Progenitor cell of endocrine pancreas (in vitro differentiated cells): ENCODE results near the gene TTC4. TPM values are rescaled to one million over a fixed set of nuclear protein-coding genes. Genes with fewer than 3 reads are reported as not detected.

ENCODE experiments used
- DNase-seq: peaks from one replicate; pipeline ENCODE4 v3.0.0; 2021; ENCODE audit warnings: low spot score; ENCODE audit not compliant: unreplicated experiment
- H3K27ac Mint-ChIP-seq: 2 replicates; pipeline ENCODE4 v1.8.0; 2021; ENCODE audit warnings: mild to moderate bottlenecking, moderate library complexity, mixed read lengths
- H3K27me3 Mint-ChIP-seq: 2 replicates; pipeline ENCODE4 v1.8.0; 2021; ENCODE audit warnings: mixed read lengths
- H3K36me3 Mint-ChIP-seq: 2 replicates; pipeline ENCODE4 v1.8.0; 2022; ENCODE audit warnings: mixed read lengths; ENCODE audit not compliant: insufficient read depth
- H3K4me1 Mint-ChIP-seq: 2 replicates; pipeline ENCODE4 v1.8.0; 2021; ENCODE audit warnings: low read depth, mixed read lengths
- H3K4me3 Mint-ChIP-seq: 2 replicates; pipeline ENCODE4 v1.8.0; 2021; ENCODE audit warnings: low read depth, mild to moderate bottlenecking, moderate library complexity, mixed read lengths
- H3K9me3 Mint-ChIP-seq: 2 replicates; pipeline ENCODE4 v1.8.0; 2021; ENCODE audit warnings: low read depth, mixed read lengths
- CTCF ChIP-seq: fragments of 200-600 bp; sonication (generic); IDR thresholded peaks from one replicate; pipeline ENCODE4 v1.5.0; 2021; ENCODE audit warnings: antibody characterized with exemption, mild to moderate bottlenecking; ENCODE audit not compliant: unreplicated experiment
- total RNA-seq: library from RNA; stranded (reverse); gene quantifications from 2 replicates; pipeline ENCODE4 v1.2.1, GENCODE V29; 2021

Gene TTC4
- total RNA-seq, 1 donor from 2014 or later: 24.0 TPM

- Mint-ChIP-seq H3K27me3 (peaks cover 5% of the 10 kb centered on the region), H3K4me1 (peaks cover 19% of the 10 kb centered on the region), H3K36me3 (no peaks in the 10 kb centered on the region), H3K9me3 (no peaks in the 10 kb centered on the region), H3K4me3 (no peak overlapping the region), H3K27ac (no peak overlapping the region)
- DNase-seq: no peak
- TF ChIP-seq CTCF: no peak
Observed at GRCh38 chr1:54678776-54679643, 36.7 kb upstream of the TTC4 start.

GRCh38 chr1:54679706-54680105 lies 36.0 kb upstream of the TTC4 start:
- peaks cover 5% of the 10 kb centered on the region for H3K27me3 Mint-ChIP-seq
- H3K27ac Mint-ChIP-seq: no peak overlapping the region
- no peaks in the 10 kb centered on the region for H3K9me3 Mint-ChIP-seq
- TF ChIP-seq CTCF: no peak
- no peaks in the 10 kb centered on the region for H3K36me3 Mint-ChIP-seq
- DNase-seq: no peak
- peaks cover 20% of the 10 kb centered on the region for H3K4me1 Mint-ChIP-seq
- no peak overlapping the region for H3K4me3 Mint-ChIP-seq

- peaks cover 5% of the 10 kb centered on the region for H3K27me3 Mint-ChIP-seq
- H3K27ac Mint-ChIP-seq: no peak overlapping the region
- no peak for TF ChIP-seq CTCF
- H3K36me3 Mint-ChIP-seq: no peaks in the 10 kb centered on the region
- peaks cover 20% of the 10 kb centered on the region for H3K4me1 Mint-ChIP-seq
- no peak overlapping the region for H3K4me3 Mint-ChIP-seq
- DNase-seq: no peak
- no peaks in the 10 kb centered on the region for H3K9me3 Mint-ChIP-seq
Observed at GRCh38 chr1:54680387-54680786, 35.3 kb upstream of the TTC4 start.

- Mint-ChIP-seq H3K4me1 (peaks cover 20% of the 10 kb centered on the region), H3K4me3 (no peak overlapping the region), H3K27me3 (peaks cover 5% of the 10 kb centered on the region), H3K36me3 (no peaks in the 10 kb centered on the region), H3K9me3 (no peaks in the 10 kb centered on the region), H3K27ac (no peak overlapping the region)
- DNase-seq: no peak
- no peak for TF ChIP-seq CTCF
Observed at GRCh38 chr1:54681358-54681757, 34.3 kb upstream of the TTC4 start.

GRCh38 chr1:54683453-54683852 lies 32.2 kb upstream of the TTC4 start:
- TF ChIP-seq CTCF: no peak
- DNase-seq: no peak
- H3K9me3 Mint-ChIP-seq: no peaks in the 10 kb centered on the region
- H3K36me3 Mint-ChIP-seq: no peaks in the 10 kb centered on the region
- no peak overlapping the region for H3K4me3 Mint-ChIP-seq
- H3K27me3 Mint-ChIP-seq: peaks cover 3% of the 10 kb centered on the region
- H3K27ac Mint-ChIP-seq: no peak overlapping the region
- H3K4me1 Mint-ChIP-seq: peaks cover 20% of the 10 kb centered on the region
